ENCODE data around the gene RAP1GAP2. TPM values are rescaled to one million over a fixed set of nuclear protein-coding genes. Genes with fewer than 3 reads are reported as not detected.

RAP1GAP2 gene
- total and polyA plus RNA-seq, 10 donors = 1.2 to 32.7 (median 14.1) TPM

DNA sequence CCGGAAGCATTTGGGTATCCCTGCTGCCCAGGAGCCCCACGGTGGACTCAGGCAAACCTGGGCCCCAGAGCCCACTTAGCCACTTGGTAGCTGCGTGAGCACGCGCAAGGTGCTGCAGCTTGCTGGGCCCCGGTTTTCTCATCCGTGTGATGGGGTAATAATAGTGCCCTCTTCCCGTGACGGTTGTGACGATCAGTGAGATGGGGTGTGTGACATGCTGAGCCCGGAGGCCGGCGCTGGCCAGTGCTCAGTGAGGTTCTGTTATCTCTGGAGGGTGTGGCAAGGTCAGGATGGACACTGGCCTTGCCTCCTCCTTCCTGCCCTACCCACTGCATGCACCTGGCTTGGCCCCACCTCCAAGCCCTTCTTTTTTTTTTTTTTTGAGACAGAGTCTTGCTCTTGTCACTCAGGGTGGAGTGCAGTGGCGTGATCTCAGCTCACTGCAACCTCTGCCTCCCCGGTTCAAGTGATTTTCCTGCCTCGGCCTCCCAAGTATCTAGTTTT lies 82.6 kb downstream of the RAP1GAP2 start:
- H3K36me3 ChIP-seq = peaks cover 0 to 6% (median 0%) of the 10 kb centered on the region in 6 donors
- WGBS, 5 donors = 90 to 96% (median 91%) methylated on average over 15 to 16 of the region's 16 CpGs
- no peak overlapping the region for H3K27ac ChIP-seq
- no peaks in the 10 kb centered on the region for H3K9me3 ChIP-seq
- TF ChIP-seq POLR2AphosphoS5 (IDR thresholded peaks at IDR 0.05) = no peak
- TF ChIP-seq POLR2A (IDR thresholded peaks at IDR 0.05) = no peak
- TF ChIP-seq, protein P1, sequence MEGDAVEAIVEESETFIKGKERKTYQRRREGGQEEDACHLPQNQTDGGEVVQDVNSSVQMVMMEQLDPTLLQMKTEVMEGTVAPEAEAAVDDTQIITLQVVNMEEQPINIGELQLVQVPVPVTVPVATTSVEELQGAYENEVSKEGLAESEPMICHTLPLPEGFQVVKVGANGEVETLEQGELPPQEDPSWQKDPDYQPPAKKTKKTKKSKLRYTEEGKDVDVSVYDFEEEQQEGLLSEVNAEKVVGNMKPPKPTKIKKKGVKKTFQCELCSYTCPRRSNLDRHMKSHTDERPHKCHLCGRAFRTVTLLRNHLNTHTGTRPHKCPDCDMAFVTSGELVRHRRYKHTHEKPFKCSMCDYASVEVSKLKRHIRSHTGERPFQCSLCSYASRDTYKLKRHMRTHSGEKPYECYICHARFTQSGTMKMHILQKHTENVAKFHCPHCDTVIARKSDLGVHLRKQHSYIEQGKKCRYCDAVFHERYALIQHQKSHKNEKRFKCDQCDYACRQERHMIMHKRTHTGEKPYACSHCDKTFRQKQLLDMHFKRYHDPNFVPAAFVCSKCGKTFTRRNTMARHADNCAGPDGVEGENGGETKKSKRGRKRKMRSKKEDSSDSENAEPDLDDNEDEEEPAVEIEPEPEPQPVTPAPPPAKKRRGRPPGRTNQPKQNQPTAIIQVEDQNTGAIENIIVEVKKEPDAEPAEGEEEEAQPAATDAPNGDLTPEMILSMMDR (IDR thresholded peaks at IDR 0.05 in 8 of 11, conservative IDR thresholded peaks at IDR 0.05 in 3 of 11) = no peak
- no peaks in the 10 kb centered on the region for H3K27me3 ChIP-seq (replicated peaks in 1 of 7)
- intact Hi-C loops (cut with DNase I; ENCODE audit: low total_unique reads) = no loop called here
- H3K4me3 ChIP-seq = no peak overlapping the region
- H3K4me1 ChIP-seq = no peaks in the 10 kb centered on the region
- DNase-seq = no peak

DNA sequence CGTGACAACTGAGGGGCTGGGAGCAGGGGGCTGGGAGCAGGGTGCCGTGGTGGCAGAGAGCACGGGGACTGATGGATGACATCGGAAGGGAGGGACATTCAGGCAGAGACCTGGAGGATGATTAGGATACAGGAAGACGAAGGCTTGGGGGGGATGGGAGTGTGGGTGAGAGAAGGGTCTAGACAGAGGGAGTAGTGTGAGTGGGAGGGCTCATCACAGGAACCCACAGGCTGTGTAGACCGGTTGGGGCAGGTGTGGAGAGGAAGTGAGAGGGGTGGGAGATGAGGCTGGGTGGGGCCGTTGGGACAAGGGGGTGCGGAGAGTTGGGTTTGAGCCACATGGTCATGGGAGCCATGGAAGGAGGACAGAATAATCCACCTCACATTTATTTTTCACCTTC lies 83.8 kb downstream of the RAP1GAP2 start:
- Histone ChIP-seq H3K27ac (no peak overlapping the region), H3K36me3 (peaks cover 0 to 6% (median 0%) of the 10 kb centered on the region in 6 donors), H3K9me3 (no peaks in the 10 kb centered on the region), H3K4me3 (no peak overlapping the region), H3K4me1 (no peaks in the 10 kb centered on the region), H3K27me3 (replicated peaks in 1 of 7) (no peaks in the 10 kb centered on the region)
- TF ChIP-seq POLR2AphosphoS5 (IDR thresholded peaks at IDR 0.05) (no peak), POLR2A (IDR thresholded peaks at IDR 0.05) (no peak)
- TF ChIP-seq, protein P1 (IDR thresholded peaks at IDR 0.05 in 8 of 11, conservative IDR thresholded peaks at IDR 0.05 in 3 of 11) = no peak
- DNase-seq = no peak
- 54 to 72% (median 63%) methylated on average over 8 of the region's 8 CpGs for WGBS, 5 donors
- intact Hi-C loops (cut with DNase I; ENCODE audit: low total_unique reads) = no loop called here

DNA sequence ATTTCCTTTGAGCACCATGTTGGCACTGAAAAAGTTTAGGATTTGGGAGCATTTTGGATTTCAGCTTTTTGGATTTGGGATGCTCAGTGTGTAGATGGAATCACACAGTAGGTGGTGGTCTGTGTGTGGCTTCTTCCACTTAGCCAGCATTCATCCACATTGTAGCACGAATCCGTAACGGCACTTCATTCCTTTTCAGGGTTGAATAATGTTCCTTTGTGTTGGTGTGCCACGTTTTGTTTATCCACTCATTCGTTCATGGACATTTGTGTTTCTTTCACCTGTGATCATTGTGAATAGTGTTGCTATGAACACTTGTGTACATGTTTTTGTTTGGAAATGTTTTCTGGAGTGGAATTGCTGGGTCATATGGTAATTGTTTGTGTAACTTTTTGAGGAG lies 85.1 kb downstream of the RAP1GAP2 start:
- intact Hi-C loops (cut with DNase I; ENCODE audit: low total_unique reads) = no loop called here
- Histone ChIP-seq H3K27ac (no peak overlapping the region), H3K36me3 (peaks cover 0 to 12% (median 0%) of the 10 kb centered on the region in 6 donors), H3K4me3 (no peak overlapping the region), H3K4me1 (no peaks in the 10 kb centered on the region), H3K27me3 (replicated peaks in 1 of 7) (peaks cover 0 to 3% (median 0%) of the 10 kb centered on the region in 7 donors), H3K9me3 (no peaks in the 10 kb centered on the region)
- DNase-seq = no peak
- TF ChIP-seq POLR2AphosphoS5 (IDR thresholded peaks at IDR 0.05) (no peak), POLR2A (IDR thresholded peaks at IDR 0.05) (no peak)
- TF ChIP-seq, protein P1 (IDR thresholded peaks at IDR 0.05 in 8 of 11, conservative IDR thresholded peaks at IDR 0.05 in 3 of 11) = no peak
- WGBS, 5 donors = 91 to 95% (median 92%) methylated on average over 5 of the region's 5 CpGs

GRCh38 chr17:2883544-2884213 lies 87.4 kb downstream of the RAP1GAP2 start:
- WGBS, 5 donors = 61 to 73% (median 64%) methylated on average over 9 to 10 of the region's 10 CpGs
- intact Hi-C loops (cut with DNase I; ENCODE audit: low total_unique reads) = no loop called here

More at GRCh38 chr17:2883544-2884213, 87.4 kb downstream of the RAP1GAP2 start:
- no peak overlapping the region for H3K4me3 ChIP-seq
- TF ChIP-seq POLR2AphosphoS5 (IDR thresholded peaks at IDR 0.05) (no peak), POLR2A (IDR thresholded peaks at IDR 0.05) (no peak)
- TF ChIP-seq, protein P1 (IDR thresholded peaks at IDR 0.05 in 8 of 11, conservative IDR thresholded peaks at IDR 0.05 in 3 of 11) = no peak
- peaks cover 0 to 3% (median 0%) of the 10 kb centered on the region in 7 donors for H3K27me3 ChIP-seq (replicated peaks in 1 of 7)
- H3K9me3 ChIP-seq = no peaks in the 10 kb centered on the region
- no peaks in the 10 kb centered on the region for H3K4me1 ChIP-seq
- H3K27ac ChIP-seq = no peak overlapping the region
- peaks cover 0 to 5% (median 0%) of the 10 kb centered on the region in 6 donors for H3K36me3 ChIP-seq
- DNase-seq = no peak

Data from spleen (tissue), 11 donors.